ENCODE measurements around the gene TCP10L. TPM values are rescaled to one million over a fixed set of nuclear protein-coding genes. Genes with fewer than 3 reads are reported as not detected.

Gene TCP10L
- total RNA-seq, 1 donor from 2014 or later, result 1.1 TPM

DNA sequence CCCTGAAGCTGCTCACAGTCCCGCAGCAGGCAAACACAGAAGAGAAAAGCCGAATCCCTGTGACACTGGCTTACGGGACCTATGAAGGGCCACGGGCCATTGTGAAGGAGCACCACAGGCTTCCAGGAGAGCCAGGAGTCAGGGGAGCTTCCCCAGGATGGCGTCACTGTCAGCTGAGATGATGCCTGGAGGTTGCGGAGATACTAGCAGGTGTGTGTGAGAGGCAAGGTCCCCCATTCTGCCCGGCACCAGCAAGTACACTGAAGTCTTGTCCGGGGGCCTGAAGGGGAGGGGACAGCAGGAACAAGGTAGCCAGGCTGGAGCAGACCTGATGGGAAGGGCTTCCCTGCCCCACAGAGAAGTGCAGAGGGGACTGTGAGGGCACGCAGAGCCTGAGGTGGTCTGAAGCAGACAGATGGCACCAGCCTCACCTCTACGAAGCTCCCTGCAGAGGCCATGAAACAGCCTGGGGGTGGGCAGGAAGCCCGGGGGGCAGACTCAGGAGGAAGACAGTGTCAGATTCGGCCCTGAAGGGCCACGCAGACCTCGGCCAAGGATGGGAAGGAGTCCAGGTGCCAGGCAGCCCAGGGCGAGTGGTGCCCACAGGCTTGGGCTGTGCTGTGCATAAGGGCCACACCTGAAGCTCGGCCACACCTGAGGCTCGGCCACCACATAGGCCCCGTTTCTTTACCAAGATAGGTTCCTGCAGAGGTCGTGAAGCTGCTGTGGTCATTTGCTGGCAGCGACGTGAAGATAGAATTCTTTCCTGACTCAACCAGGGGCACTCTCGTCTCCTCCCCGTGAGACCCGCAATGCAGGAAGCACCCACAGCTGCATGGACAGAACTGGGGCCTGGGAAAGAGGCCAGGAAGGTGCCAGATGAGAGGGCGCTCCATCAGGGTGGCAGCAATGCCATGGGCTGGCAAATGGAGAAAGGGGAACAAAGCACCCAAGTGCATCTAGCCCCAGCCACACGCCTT lies 10.1 kb downstream of the TCP10L start:
- DNase-seq (ENCODE audit: low read depth), result no peak
- TF ChIP-seq, protein P1, sequence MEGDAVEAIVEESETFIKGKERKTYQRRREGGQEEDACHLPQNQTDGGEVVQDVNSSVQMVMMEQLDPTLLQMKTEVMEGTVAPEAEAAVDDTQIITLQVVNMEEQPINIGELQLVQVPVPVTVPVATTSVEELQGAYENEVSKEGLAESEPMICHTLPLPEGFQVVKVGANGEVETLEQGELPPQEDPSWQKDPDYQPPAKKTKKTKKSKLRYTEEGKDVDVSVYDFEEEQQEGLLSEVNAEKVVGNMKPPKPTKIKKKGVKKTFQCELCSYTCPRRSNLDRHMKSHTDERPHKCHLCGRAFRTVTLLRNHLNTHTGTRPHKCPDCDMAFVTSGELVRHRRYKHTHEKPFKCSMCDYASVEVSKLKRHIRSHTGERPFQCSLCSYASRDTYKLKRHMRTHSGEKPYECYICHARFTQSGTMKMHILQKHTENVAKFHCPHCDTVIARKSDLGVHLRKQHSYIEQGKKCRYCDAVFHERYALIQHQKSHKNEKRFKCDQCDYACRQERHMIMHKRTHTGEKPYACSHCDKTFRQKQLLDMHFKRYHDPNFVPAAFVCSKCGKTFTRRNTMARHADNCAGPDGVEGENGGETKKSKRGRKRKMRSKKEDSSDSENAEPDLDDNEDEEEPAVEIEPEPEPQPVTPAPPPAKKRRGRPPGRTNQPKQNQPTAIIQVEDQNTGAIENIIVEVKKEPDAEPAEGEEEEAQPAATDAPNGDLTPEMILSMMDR (IDR thresholded peaks at IDR 0.05; ENCODE audit: insufficient read depth, low read length, poor library complexity, severe bottlenecking), result no peak
- Histone ChIP-seq H3K36me3 (ENCODE audit: control insufficient read depth, insufficient read depth, low read length) (no peaks in the 10 kb centered on the region), H3K27me3 (ENCODE audit: control insufficient read depth, insufficient read depth, low read length) (peaks cover 4% of the 10 kb centered on the region), H3K4me3 (ENCODE audit: low read depth, low read length) (no peak overlapping the region)

DNA sequence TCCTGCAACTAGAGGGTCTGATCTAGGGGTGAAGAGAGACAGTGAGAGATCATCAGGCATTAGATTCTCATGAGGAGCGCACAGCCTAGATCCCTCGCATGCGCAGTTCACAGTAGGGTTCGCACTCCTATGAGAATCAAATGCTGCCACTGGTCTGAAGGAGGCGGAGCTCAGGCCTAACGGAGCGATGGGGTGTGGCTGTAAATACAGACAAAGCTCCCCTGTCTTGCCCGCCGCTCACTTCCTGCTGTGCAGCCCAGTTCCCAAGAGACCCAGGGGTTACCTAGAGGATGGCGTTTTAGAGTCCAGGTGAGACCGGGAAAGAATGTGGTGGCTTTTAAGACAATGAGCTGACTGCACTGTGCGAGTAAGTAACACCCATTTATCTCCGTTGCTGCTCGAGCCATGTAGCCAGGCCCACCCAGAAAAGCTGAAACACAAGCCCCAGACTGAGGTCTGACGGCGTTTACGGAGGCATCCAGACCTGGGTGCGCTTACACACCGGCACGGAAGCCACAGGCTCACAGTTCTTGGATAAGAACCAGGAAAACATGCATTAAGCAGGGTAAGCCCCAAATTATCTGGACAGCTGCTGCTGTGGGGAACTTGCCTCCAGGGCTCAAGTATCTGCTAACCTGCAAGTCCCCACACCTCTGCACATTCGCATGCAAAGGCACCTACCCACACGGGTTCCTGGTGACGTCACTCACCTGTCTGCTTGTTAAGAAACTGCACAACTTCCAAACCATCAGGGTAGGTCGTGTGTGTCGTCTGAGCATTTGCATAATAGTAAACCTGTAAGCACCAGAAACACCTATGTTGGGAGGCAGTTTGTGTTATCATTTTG lies 12.5 kb downstream of the TCP10L start:
- H3K4me3 ChIP-seq (ENCODE audit: low read depth, low read length), result no peak overlapping the region
- no peak for DNase-seq (ENCODE audit: low read depth)
- TF ChIP-seq, protein P1 (IDR thresholded peaks at IDR 0.05; ENCODE audit: insufficient read depth, low read length, poor library complexity, severe bottlenecking), result no peak
- H3K36me3 ChIP-seq (ENCODE audit: control insufficient read depth, insufficient read depth, low read length), result no peaks in the 10 kb centered on the region
- H3K27me3 ChIP-seq (ENCODE audit: control insufficient read depth, insufficient read depth, low read length), result peaks cover 3% of the 10 kb centered on the region

DNA sequence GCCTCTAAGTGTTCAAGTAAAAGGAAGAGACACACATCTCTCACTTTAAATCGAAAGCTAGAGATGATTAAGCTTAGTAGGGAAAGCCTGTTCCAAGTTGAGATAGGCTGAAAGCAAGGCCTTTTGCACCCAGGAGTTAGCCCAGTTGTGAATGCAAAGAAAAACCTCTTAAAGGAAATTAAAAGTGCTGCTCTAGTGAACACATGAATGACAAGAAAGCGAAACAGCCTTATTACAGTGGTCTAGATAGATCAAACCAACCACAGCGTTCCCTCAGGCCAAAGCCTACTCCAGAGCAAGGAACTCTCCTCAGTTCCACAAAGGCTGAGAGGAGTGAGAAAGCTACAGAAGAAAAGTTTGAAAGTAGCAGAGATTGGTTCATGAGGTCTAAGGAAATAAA lies 14.9 kb downstream of the TCP10L start:
- TF ChIP-seq, protein P1 (IDR thresholded peaks at IDR 0.05; ENCODE audit: insufficient read depth, low read length, poor library complexity, severe bottlenecking), result no peak
- Histone ChIP-seq H3K36me3 (ENCODE audit: control insufficient read depth, insufficient read depth, low read length) (no peaks in the 10 kb centered on the region), H3K4me3 (ENCODE audit: low read depth, low read length) (no peak overlapping the region), H3K27me3 (ENCODE audit: control insufficient read depth, insufficient read depth, low read length) (no peaks in the 10 kb centered on the region)
- DNase-seq (ENCODE audit: low read depth), result no peak

DNA sequence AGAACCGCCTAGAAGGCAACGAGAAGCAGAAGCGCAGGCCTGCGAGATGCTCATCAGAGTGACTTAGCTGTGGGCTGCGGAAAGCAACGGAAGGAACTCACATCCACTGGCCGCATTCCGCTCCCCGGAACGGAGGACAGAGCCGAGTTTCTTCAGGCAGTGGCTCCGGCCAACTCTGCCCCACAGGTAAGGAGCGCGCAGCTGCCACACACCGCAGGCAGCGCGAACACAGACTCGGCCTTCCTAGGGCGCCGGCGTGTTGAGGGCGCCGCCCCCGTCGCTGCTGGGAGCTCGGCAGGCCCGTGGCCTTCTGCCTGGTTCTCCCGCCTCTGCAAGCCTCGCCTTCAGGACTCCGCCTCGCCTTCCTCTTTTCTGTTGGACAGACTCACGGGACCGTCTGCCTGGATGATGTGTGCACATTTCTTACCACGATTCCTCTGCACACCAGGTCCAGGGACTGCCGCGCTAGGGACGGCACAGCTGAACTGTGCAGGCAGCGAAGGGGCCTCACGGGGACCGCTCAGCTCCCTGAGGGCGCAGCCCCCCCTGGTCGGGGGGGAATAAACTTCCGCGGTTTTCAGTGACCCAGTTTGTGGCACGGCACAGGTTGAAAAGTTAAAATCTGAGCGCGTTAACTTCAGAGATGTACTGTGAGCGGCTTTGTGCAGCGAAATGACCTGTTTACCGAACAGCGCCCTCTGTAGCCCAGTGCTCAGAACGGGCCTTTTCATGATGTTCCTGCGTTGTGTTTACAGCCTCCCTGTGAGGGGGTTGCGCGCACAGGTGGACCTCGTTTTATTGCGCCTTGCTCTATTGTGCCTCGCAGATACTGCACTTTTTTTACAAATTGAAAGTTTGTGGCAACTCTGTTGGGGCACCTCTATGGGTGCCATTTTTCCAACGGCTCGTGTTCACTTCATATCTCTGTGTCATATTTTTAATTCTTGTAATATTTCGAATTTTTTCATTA lies 15.8 kb downstream of the TCP10L start:
- no peaks in the 10 kb centered on the region for H3K27me3 ChIP-seq (ENCODE audit: control insufficient read depth, insufficient read depth, low read length)
- H3K36me3 ChIP-seq (ENCODE audit: control insufficient read depth, insufficient read depth, low read length), result no peaks in the 10 kb centered on the region
- peak; percentile 25 for DNase-seq (ENCODE audit: low read depth)
- H3K4me3 ChIP-seq (ENCODE audit: low read depth, low read length), result peak overlapping the region; percentile 45
- TF ChIP-seq, protein P1 (IDR thresholded peaks at IDR 0.05; ENCODE audit: insufficient read depth, low read length, poor library complexity, severe bottlenecking), result peak; percentile 86

DNA sequence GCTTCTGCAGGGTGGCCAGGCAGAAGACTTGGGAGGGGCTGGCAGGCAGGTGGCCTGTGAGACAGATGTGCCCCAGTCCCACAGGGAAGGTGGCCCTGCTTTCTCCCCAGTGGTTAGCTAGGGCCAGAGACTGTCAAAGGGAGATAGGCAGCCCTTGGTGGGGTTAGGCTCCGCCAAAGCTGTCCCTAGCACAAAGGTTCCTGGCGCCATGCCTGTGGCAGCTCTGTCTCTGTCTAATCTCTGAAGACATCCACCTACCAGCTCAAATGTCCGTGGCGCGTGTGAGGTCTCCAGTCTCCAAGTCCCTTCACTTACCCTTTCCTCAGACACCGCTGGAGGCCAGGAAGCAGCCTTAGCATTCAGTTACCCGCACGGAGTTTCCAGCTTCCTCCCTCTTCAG lies 17.7 kb downstream of the TCP10L start:
- no peak for DNase-seq (ENCODE audit: low read depth)
- TF ChIP-seq, protein P1 (IDR thresholded peaks at IDR 0.05; ENCODE audit: insufficient read depth, low read length, poor library complexity, severe bottlenecking), result no peak
- H3K36me3 ChIP-seq (ENCODE audit: control insufficient read depth, insufficient read depth, low read length), result no peaks in the 10 kb centered on the region
- no peak overlapping the region for H3K4me3 ChIP-seq (ENCODE audit: low read depth, low read length)
- no peaks in the 10 kb centered on the region for H3K27me3 ChIP-seq (ENCODE audit: control insufficient read depth, insufficient read depth, low read length)
